Neural cell (in vitro differentiated cells): ENCODE data around the gene VIPR1. TPM values are rescaled to one million over a fixed set of nuclear protein-coding genes. Genes with fewer than 3 reads are reported as not detected.

Experiments
- H2AFZ ChIP-seq: fragments of 200-600, 300-800 bp; sonication (generic), shearing (Covaris generic); 2 replicates; pipeline ENCODE4 v1.6.0; 2014; ENCODE audit warnings: low read depth, mild to moderate bottlenecking, antibody characterized with exemption, low read length, moderate library complexity
- H3F3A ChIP-seq: fragments of 200-600 bp; shearing (Covaris generic); 2 replicates; pipeline ENCODE4 v1.6.1; 2016; ENCODE audit warnings: mild to moderate bottlenecking, moderate library complexity, mixed read lengths, antibody characterized with exemption, low read length; ENCODE audit not compliant: insufficient read depth, poor library complexity, severe bottlenecking
- H3K27ac ChIP-seq: fragments of 200-600, 300-800 bp; sonication (generic), shearing (Covaris generic); 2 replicates; pipeline ENCODE4 v1.5.1; 2014; ENCODE audit warnings: mild to moderate bottlenecking, low read length, moderate library complexity
- H3K27me3 ChIP-seq: fragments of 300-800, 200-600 bp; sonication (generic), shearing (Covaris generic); 2 replicates; pipeline ENCODE4 v1.6.0; 2014; ENCODE audit warnings: mild to moderate bottlenecking, low read depth, low read length, moderate library complexity; ENCODE audit not compliant: insufficient read depth
- H3K36me3 ChIP-seq: fragments of 300-800, 200-600 bp; sonication (generic), shearing (Covaris generic); 2 replicates; pipeline ENCODE4 v1.5.1; 2014; ENCODE audit warnings: mild to moderate bottlenecking, antibody characterized with exemption, low read length, moderate library complexity; ENCODE audit not compliant: insufficient read depth
- H3K4me2 ChIP-seq: fragments of 300-800, 200-600 bp; sonication (generic), shearing (Covaris generic); 2 replicates; pipeline ENCODE4 v1.6.0; 2014; ENCODE audit warnings: mild to moderate bottlenecking, low read length
- H3K4me3 ChIP-seq: fragments of 300-800, 200-600 bp; sonication (generic), shearing (Covaris generic); 2 replicates; pipeline ENCODE4 v1.5.1; 2014; ENCODE audit warnings: mild to moderate bottlenecking, low read length, moderate library complexity
- H3K79me2 ChIP-seq: fragments of 200-600 bp; shearing (Covaris generic); replicated peaks from 2 replicates; pipeline ENCODE4 v1.6.0; 2014; ENCODE audit warnings: mild to moderate bottlenecking, low read length, moderate library complexity; ENCODE audit not compliant: insufficient read depth
- H3K9ac ChIP-seq: fragments of 300-800, 200-600 bp; sonication (generic), shearing (Covaris generic); 2 replicates; pipeline ENCODE4 v1.6.1; 2016; ENCODE audit warnings: mild to moderate bottlenecking, low read length, mixed read lengths
- H3K9me2 ChIP-seq: fragments of 200-600 bp; shearing (Covaris generic); 2 replicates; pipeline ENCODE4 v1.6.1; 2016; ENCODE audit warnings: mild to moderate bottlenecking, low read length, mixed read lengths; ENCODE audit not compliant: insufficient read depth
- H3K9me3 ChIP-seq: fragments of 200-600, 300-800 bp; sonication (generic), shearing (Covaris generic); 2 replicates; pipeline ENCODE4 v1.6.1; 2016; ENCODE audit warnings: mild to moderate bottlenecking, mixed run types, low read length, moderate library complexity, mixed read lengths
- H4K20me1 ChIP-seq: fragments of 200-600 bp; shearing (Covaris generic); 2 replicates; pipeline ENCODE4 v1.6.1; 2016; ENCODE audit warnings: mild to moderate bottlenecking, mixed run types; ENCODE audit not compliant: insufficient read depth
- EP300 ChIP-seq: fragments of 450-650 bp; conservative IDR thresholded peaks from 2 replicates; pipeline ENCODE4 v1.6.1; 2014; ENCODE audit warnings: antibody characterized with exemption, mild to moderate bottlenecking, moderate library complexity; ENCODE audit not compliant: poor library complexity, severe bottlenecking
- EZH2 ChIP-seq: fragments of 200-600, 300-800 bp; shearing (Covaris generic), sonication (generic); IDR thresholded peaks from 2 replicates; pipeline ENCODE4 v1.6.1; 2014; ENCODE audit warnings: antibody characterized with exemption, low read length, borderline replicate concordance, mild to moderate bottlenecking; ENCODE audit not compliant: insufficient read depth, poor library complexity, severe bottlenecking
- MXI1 ChIP-seq: fragments of 450-650 bp; conservative IDR thresholded peaks from 2 replicates; pipeline ENCODE4 v1.6.1; 2014; ENCODE audit warnings: antibody characterized with exemption, mild to moderate bottlenecking; ENCODE audit not compliant: poor library complexity, severe bottlenecking
- POLR2AphosphoS5 ChIP-seq: IDR thresholded peaks from 2 replicates; pipeline ENCODE4 v1.6.1; 2012
- RAD21 ChIP-seq: fragments of 450-650 bp; conservative IDR thresholded peaks from 2 replicates; pipeline ENCODE4 v1.6.1; 2014; ENCODE audit warnings: antibody characterized with exemption, mild to moderate bottlenecking, moderate library complexity
- SMC3 ChIP-seq: fragments of 450-650 bp; conservative IDR thresholded peaks from 2 replicates; pipeline ENCODE4 v1.6.1; 2014; ENCODE audit warnings: antibody characterized with exemption, mild to moderate bottlenecking, moderate library complexity; ENCODE audit not compliant: poor library complexity
- TAF1 ChIP-seq: IDR thresholded peaks from 2 replicates; pipeline ENCODE4 v1.6.1; 2012; ENCODE audit warnings: low read depth
- polyA plus RNA-seq: library from polyadenylated mRNA; depleted of rRNA; stranded (reverse); fragments of >200 nt; gene quantifications from 2 replicates; pipeline ENCODE4 v1.2.3, GENCODE V29; 2014
- TF ChIP-seq, protein P1 (sequence below): fragments of 450-650 bp; IDR thresholded peaks from 2 replicates; pipeline ENCODE4 v1.5.1; 2014; ENCODE audit warnings: antibody characterized with exemption, mild to moderate bottlenecking, moderate library complexity; ENCODE audit not compliant: poor library complexity, severe bottlenecking
- TF ChIP-seq, protein P2 (sequence below): IDR thresholded peaks from 2 replicates; pipeline ENCODE4 v1.6.1; 2012; ENCODE audit warnings: borderline replicate concordance

The VIPR1 gene
- polyA plus RNA-seq, 1 donor from 2014 or later: 1.6 TPM

DNA sequence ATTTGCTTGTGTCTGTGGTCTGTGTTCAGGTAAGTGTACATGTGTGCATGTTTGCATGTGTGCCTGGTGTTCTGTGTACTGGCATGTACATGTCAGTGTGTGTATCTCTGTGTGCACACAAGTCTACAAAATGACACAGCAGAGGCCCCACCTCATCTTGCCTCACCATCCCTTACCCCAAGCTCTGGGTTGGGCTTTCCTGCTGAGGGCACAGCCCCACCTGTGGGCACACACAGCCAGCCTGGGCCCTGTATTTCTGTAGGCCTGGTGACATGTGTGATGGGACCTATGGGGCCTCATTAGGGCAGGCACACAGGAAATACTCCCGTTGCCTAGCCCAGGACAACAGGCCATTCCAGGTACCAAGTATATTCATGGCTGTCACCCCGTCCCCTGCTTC lies 13.5 kb downstream of the VIPR1 start:
- Histone ChIP-seq H3K4me2 (no peak overlapping the region), H3K79me2 (no peaks in the 10 kb centered on the region), H3F3A (no peaks in the 10 kb centered on the region), H3K4me3 (no peak overlapping the region), H3K9ac (no peak overlapping the region), H2AFZ (no peak overlapping the region), H4K20me1 (no peaks in the 10 kb centered on the region), H3K9me3 (no peaks in the 10 kb centered on the region), H3K9me2 (no peaks in the 10 kb centered on the region), H3K27ac (no peak overlapping the region), H3K36me3 (no peaks in the 10 kb centered on the region), H3K27me3 (no peaks in the 10 kb centered on the region)
- TF ChIP-seq EZH2 (no peak), MXI1 (no peak), EP300 (no peak), RAD21 (no peak), POLR2AphosphoS5 (no peak), TAF1 (no peak)
- TF ChIP-seq, protein P1, sequence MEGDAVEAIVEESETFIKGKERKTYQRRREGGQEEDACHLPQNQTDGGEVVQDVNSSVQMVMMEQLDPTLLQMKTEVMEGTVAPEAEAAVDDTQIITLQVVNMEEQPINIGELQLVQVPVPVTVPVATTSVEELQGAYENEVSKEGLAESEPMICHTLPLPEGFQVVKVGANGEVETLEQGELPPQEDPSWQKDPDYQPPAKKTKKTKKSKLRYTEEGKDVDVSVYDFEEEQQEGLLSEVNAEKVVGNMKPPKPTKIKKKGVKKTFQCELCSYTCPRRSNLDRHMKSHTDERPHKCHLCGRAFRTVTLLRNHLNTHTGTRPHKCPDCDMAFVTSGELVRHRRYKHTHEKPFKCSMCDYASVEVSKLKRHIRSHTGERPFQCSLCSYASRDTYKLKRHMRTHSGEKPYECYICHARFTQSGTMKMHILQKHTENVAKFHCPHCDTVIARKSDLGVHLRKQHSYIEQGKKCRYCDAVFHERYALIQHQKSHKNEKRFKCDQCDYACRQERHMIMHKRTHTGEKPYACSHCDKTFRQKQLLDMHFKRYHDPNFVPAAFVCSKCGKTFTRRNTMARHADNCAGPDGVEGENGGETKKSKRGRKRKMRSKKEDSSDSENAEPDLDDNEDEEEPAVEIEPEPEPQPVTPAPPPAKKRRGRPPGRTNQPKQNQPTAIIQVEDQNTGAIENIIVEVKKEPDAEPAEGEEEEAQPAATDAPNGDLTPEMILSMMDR: no peak
- TF ChIP-seq, protein P2, sequence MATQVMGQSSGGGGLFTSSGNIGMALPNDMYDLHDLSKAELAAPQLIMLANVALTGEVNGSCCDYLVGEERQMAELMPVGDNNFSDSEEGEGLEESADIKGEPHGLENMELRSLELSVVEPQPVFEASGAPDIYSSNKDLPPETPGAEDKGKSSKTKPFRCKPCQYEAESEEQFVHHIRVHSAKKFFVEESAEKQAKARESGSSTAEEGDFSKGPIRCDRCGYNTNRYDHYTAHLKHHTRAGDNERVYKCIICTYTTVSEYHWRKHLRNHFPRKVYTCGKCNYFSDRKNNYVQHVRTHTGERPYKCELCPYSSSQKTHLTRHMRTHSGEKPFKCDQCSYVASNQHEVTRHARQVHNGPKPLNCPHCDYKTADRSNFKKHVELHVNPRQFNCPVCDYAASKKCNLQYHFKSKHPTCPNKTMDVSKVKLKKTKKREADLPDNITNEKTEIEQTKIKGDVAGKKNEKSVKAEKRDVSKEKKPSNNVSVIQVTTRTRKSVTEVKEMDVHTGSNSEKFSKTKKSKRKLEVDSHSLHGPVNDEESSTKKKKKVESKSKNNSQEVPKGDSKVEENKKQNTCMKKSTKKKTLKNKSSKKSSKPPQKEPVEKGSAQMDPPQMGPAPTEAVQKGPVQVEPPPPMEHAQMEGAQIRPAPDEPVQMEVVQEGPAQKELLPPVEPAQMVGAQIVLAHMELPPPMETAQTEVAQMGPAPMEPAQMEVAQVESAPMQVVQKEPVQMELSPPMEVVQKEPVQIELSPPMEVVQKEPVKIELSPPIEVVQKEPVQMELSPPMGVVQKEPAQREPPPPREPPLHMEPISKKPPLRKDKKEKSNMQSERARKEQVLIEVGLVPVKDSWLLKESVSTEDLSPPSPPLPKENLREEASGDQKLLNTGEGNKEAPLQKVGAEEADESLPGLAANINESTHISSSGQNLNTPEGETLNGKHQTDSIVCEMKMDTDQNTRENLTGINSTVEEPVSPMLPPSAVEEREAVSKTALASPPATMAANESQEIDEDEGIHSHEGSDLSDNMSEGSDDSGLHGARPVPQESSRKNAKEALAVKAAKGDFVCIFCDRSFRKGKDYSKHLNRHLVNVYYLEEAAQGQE: no peak

DNA sequence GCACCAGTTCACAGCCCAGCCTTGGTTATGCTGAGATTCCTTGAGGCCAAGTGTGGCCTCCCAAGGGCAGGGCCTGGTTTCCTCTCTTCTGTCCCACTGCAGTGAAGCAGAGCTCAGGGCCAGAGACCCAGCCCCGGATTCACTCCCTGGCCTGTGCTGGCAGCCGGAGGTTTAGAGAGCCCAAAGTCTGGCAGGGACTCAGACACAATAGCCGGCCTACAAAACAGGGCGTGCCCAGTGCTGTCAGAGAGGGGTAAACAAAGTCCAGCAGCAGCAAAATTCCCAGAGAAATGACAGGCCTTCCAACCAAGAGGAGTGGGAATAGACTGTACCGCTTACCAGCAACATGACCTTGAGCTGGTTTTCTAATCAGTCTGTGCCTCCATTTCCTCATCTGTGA lies 14.0 kb downstream of the VIPR1 start:
- H2AFZ ChIP-seq: no peak overlapping the region
- TF ChIP-seq TAF1 (no peak), SMC3 (no peak), RAD21 (no peak), MXI1 (no peak)
- TF ChIP-seq, protein P1: no peak
- H3F3A ChIP-seq: no peaks in the 10 kb centered on the region
- H3K9me2 ChIP-seq: no peaks in the 10 kb centered on the region
- H3K9me3 ChIP-seq: no peaks in the 10 kb centered on the region
- H3K9ac ChIP-seq: no peak overlapping the region
- no peak overlapping the region for H3K4me3 ChIP-seq
- no peak overlapping the region for H3K27ac ChIP-seq
- H4K20me1 ChIP-seq: no peaks in the 10 kb centered on the region
- no peaks in the 10 kb centered on the region for H3K36me3 ChIP-seq
- no peaks in the 10 kb centered on the region for H3K27me3 ChIP-seq
- no peaks in the 10 kb centered on the region for H3K79me2 ChIP-seq
- H3K4me2 ChIP-seq: no peak overlapping the region
